Retina (tissue), 1 donor: Measurements from ENCODE around the gene COPS9.

ENCODE experiments used
- DNase-seq: peaks from one replicate; pipeline ENCODE4 v3.0.0-alpha.2; 2016

COPS9 gene

DNA sequence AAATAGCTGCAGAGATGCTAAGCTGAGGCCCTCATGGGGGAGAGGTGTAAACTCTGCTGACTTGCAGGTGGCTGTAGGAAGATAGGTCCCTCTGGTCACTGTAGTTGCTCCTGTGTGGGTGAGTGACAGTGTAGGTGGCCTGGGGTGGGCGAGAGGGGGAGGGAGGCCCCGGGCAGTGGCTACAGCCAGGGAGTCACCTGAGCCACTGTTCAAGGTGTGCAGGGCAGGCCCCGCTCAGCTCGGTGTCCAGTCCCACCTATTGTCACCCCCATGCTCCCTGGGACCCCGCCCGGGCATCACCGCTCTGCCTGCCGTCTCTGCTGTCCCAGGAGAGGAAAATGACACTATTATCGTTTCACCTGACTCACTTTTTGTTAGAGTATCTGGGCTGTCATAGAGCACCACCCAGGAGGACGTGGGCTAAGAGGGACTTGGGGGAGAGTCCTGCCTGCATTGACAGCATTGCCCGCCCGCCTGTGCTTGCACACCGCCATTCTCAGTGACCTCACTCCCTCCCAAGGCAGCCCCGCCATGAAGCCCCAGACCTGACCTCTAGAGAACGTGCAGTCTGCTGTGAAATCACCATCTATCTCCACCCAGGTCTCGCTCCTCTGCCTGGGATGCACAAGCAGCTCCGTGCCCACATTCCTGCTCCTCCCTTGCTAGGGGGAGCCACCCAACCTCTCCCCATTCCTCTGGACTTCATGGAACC, 29.2 kb downstream of the COPS9 start:
- no peak for DNase-seq

DNA sequence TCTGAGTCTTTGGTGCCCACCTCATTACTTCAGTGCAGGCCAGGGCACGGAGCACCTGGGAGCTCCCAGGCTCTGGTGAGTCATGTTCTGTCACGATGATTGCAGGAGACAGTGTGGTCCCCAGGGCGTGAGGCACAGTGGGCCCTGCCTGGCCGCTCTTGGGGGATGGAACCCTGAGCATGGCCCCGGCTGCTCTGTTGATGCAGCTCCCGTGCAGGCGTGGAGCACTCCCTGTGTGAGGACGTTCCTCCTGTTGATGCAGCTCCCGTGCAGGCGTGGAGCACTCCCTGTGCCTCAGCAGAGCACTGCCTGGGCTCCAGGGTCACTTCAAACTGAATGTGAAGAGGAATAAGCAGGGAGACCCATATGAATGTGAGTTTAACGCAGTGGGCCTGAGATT, 30.1 kb downstream of the COPS9 start:
- DNase-seq = no peak

DNA sequence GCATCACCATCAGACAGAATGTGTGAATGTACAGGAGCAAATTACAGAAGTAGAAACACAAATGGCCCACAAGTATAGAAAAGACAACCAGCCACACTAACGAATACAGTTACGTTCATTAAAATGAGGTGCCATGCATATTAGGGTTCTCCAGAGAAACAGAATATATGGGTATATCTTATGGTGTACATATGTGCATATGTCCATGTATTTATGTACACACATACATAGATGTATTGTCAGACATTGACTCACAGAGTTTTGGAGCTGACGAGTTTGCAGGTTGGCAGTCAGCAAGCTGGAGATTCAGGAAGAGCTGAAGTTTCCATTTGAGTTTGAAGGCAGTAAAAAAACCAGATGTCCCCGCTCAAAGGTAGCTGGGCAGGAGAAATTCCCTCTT, 33.0 kb downstream of the COPS9 start:
- no peak for DNase-seq

DNA sequence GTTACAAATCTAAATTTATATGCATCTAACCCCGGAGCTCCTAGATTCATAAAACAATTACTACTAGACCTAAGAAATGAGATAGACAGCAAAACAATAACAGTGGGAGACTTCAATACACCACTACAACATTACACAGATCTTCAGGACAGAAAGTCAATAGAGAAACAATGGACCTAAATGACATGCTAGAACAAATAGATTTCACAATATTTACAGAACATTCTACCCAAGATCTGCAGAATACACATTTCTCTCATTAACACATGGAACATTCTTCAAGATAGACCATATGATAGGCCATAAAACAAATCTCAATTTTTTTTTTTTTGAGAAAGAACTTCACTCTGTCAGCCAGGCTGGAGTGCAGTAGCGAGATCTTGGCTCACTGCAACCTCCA, 37.8 kb downstream of the COPS9 start:
- no peak for DNase-seq

DNA sequence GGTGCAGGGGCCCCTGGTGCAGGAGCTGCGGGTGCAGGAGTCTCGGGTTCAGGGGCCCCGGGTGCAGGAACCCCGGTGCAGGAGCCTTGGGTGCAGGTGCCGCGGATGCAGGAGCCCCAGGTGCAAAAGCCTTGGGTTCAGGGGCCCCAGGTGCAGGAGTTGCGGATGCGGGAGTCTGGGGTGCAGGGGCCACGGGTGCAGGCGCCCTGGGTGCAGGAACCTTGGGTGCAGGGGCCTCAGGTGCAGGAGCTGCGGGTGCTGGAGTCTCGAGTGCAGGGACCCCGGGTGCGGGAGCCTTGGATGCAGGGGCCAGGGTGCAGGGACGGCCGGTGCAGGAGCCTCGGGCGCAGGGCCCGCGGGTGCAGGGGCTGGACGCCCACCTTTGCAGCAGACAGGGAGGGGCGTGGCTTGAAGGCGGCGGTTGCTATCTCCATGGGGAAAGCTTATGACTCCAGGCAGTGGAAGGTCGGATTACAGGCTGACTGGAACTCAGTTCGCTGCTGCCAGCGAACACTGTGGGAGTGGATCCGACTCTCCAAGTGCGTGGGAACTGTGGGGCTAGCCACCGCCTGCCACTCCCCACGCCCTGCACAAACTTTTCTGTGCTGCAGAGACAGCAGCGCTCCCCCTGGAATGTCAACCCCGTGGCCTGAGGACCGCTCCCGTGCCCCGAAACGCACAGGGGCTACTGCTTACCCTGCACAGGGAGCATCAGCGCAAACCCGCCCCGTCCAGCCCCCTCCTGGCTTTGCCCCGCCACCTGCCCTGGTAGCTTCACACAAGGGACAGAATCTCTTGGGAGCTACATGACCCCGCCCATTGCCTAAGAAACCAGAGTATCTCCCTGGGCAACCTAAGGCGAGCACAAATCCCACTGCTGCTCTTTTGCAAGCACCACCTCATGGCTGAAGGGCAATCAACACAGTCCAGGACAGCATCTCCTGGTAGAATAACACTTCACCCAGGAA, 40.3 kb downstream of the COPS9 start:
- DNase-seq = peak; percentile 31

DNA sequence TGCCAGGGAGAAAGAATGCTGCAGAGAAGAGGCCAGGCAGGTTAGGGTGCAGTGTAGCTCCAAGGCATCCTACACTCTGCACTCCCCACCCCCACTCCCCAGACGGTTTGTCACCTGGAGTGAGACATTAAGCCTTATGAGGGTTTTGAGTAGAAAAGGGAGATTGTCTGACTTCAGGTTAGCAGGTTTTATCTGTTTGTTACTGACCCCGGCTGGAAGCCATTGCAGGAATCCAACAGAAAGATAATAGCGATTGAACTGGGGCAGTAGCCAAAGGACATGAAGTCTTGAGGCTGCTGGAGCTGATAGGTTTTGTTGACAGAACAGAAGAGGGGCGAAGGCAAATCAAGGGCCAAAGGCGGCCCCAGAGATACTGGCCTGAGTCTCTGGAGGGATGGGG, 46.8 kb downstream of the COPS9 start:
- DNase-seq = no peak

DNA sequence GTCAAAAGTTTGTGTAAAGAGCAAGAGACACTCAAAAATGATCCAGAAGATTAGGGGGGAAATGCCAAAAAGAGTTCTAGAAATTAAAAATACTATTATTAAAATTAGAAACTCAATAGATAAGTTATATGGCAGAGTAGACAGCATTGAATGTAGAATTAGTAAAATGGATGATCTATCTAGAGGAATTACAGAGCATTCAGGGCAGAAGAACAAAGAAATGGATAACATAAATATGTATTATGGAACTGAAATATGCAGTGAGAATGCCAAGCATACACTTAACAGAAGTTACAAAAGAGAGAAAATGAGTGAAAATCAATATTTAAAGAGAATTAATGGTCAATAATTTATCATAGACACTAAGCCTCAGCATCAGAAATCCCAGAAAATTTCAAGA, 49.5 kb downstream of the COPS9 start:
- no peak for DNase-seq
